NCI-H128 (cell line): ENCODE results near the gene NME7.

Experiments used
- DNase-seq: peaks from one replicate; lab custom pipeline; 2025; ENCODE audit not compliant: unreplicated experiment; lab: John Stamatoyannopoulos, UW

NME7 gene

DNA sequence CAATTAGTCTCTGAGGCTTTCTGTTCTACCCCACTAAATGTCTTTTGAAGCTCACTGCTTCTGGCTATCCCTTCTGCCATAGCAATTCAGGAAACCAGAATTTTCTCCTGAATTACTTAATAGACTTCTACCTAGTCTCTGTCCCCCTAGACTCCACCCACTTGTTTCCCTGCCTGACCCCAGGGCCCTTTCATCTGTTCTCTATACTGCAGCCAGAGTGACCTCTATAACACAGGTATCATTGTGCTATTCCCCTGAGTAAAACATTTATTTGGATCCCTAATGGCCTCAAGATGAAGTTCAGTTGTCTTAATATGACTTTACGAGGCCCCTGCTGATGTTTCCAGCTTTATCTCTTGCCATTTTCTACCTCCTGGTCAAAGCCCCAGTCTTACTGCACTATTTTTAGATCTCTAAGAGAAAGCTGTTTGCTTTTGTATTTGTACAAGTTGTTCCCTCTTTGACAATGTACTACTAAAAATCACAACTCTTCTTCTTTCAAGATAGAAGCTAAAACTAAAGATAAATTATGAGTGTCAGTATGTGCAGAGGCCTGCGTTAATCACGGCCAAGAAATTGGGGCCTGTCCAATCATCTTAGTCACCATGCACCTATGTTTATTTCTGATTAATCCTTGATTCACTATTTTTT, 206.6 kb downstream of the NME7 start:
- DNase-seq, result no peak

DNA sequence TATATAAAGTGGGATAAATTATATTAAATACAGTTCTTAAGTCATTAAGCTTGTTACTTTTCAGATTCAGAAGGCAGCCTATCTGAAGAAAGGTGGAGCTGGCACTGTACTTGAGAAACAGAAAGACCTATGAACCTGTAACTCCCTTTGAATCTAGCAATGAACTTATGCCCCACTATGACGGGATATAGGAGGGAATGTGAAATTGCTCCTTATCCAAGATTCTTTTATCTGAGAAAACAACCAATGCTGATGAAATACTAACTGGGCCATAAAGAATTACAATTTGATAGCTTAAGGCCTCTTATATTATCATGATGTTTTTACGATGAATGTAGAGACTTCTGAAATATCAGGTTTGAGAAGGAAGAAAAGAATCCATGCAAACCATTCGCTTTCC, 211.0 kb downstream of the NME7 start:
- DNase-seq, result no peak

DNA sequence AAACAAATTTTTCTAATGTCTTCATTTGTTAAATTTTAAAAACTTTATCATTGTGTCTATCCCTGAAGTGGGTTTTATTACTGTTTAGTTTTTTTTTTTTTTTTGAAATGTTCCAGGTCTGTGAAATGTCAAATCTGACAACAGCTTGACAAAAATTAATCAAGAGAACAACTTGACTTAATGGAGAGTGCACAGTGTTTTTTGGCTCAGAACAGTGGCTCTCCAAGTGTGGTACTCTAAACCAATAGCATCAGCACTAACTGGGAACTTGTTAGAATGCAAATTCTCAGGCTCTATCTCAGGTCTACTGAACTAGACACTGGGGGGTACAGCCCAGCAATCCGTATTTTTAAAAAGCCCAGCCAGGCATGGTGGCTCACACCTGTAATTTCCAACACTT, 211.9 kb downstream of the NME7 start:
- no peak for DNase-seq

DNA sequence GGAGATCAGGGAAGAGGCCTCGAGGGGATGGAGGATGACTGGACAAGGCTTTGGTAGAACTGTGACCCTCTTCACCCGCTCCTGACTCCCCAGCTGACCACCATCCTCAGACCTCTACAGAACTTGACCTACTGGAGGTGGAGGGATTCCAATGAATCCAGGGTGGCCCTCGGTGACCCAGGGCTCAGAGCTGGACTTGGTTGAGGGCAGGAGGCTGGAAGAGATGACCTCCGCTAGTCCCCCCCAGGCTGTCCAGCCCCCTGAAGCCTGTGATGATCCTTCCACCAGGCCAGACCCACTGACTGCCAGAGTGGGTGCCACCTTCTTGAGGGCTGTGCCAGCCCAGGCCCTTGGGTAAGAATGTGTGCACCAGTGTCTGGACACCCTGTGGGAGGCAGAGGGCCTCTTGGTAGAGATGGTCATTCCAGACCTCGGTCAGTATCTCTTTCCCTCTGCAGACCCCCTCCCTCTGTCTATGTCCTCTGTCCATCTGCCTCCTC, 216.2 kb downstream of the NME7 start:
- no peak for DNase-seq

DNA sequence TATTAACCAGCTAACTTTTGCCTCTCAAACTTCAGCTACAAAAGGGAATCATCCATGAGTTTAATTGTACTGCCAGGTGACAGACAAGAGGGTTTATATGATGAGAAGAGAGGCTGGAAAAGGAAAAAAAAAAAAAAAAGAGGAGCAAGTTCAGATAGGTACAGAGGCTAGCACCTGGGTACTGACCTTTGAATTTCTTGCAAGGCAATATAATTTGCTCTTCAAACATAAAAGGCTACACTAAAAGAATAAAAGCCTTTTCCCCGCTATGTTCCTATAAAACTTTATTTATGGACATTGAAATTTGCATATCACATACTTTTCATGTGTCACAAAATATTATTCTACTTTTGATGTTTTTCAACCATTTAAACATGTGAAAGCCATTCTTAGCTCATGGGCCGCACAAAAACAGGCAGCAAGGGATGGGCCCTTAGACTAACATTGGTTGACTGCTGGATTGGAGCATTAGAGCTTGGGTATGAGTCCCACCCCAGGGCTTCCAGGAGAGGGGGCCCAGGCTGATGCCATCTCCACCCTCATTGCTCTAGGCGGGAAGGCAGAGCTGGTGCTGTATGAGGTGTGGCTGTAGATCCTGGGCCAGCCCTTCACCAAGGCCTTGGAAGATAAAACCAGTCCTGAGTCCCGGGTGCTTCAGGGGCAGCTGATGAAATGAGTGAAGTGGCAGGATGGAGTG, 216.8 kb downstream of the NME7 start:
- DNase-seq, result no peak

DNA sequence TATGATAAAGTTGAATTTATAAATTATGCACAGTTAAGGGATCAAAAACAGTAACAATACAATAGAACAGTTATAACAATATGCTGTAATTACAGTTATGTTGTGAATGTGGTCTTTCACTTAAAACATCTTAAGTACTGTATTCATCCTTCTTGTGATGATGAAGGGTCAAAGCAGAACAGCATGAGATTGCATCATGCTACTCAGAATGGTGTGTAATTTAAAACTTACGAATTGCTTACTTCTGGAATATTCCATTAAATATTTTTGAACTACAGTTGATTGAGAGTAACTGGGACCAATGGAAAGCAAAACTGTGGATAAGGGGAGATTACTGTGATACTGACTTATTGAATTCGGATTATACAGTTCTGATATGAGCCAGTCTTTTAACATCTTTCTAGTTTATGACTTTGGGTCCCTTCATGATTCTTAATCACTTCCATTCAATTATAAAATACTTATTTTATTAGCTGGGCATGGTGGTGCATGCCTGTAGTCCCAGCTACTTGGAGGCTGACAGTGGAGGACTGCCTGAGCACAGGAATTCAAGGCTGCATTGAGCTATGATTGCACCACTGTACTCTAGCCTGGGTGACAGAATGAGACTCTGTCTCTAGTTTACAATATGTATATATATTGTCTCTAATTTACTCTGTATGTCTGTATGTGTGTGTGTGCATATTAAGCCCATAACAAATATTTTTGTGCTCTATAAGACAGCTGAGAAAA, 217.9 kb downstream of the NME7 start:
- no peak for DNase-seq

DNA sequence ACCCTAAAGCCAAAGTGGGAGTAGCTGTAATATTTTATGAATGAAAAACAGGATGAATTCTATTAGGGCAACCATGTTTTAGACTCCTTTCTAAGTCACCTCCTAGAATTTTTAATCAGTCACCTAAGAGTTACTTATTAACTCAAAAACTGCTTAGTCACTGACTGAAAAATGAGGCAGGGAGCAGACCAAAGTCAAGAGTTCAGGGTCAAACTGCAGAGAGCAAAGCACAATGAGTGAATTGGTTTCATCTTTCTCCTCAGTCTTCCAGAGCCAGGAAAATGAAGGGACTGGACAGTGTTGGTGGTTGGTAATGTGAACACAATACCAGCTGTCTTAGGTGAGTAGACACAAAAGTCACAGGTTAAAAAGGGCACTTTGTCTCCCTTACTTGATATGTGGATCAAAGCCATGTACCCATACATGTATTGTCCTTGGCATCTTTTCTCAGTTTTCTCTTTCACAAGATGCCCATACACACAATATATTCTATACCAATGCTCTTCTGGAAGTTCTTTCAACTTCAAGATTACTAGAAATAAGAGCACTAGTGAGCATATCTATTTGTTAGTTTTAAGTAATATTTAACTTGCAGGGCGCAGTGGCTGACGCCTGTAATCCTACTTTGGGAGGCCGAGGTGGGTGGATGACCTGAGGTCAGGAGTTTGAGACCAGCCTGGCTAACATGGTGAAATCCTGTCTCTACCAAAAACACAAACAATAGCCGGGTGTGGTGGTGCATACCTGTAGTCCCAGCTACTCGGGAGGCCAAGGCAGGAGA, 218.9 kb downstream of the NME7 start:
- DNase-seq, result no peak

DNA sequence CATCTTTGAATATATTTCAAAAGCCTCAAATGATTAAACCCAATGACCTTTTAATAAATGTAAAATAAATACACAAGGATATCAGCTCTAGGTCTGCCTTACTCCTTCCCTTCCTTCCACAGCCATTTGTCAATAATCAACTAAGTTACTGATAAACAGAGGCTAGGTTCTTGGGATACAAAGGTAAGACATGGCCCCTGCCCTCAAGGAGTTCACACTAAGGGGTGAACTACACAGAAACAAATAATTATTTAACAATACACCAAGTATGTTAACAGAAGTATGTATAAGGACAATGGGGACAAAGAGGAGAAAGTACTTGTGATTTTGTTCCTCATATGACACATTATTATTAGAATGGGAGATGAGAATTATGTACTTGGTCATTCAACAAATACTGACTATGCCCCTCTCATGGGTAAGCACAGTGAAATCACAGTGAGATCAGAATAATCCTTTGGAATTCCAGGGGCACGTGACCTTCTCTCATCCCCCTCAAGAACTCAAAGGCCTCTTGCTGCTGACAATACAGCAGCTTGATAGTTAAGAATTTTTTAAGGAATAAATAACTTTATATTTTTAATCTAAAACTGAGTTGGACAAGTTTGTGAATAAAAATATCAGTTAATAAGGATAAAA, 220.9 kb downstream of the NME7 start:
- DNase-seq, result no peak

DNA sequence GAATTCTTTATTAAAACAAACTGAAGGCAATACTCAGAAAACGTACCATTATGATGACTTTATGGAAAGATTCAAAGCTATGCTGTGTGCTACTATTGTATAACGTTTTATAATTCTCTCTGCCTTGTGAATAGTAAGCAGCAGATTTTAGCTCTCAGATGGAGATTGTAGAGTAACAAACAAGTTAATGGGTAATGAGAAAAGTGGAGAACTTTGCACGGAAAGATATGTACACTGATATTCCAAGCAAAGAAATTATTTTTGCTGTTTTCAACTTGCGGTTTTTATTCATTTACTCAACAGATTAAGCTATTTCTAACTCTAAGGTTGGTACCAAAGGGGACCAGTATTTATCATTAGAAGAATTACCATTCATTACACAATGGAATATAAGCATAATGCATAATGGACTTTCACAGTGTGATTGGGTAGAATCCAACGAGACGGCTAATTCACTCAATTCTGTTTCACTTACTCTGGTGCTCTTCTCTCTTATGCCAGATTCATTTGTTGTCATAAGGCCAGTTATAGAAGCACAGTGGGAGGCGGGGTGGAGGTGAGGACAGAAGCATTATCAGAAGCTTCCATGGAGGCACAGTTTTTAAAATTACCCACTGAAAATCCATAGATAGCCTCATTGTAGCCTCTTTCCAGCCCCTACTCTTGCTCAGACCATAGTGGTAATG, 222.5 kb downstream of the NME7 start:
- no peak for DNase-seq

DNA sequence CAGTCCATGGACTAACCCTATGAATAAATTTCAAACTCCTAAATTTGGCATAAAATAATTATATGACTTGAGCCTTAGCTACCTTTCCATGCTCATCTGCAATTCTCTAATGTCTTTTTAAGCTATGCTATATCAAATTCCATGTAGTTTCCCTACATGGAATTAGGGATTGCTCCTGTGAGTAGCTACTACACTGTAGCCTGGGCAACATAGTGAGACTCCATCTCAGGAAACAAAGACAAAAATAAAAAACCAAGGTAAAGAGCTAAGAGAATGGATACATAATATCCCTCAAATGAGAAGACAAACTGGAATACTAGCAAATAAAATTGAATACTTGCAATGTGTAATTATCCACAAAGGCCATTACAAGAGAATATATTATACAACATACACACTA, 223.6 kb downstream of the NME7 start:
- no peak for DNase-seq

DNA sequence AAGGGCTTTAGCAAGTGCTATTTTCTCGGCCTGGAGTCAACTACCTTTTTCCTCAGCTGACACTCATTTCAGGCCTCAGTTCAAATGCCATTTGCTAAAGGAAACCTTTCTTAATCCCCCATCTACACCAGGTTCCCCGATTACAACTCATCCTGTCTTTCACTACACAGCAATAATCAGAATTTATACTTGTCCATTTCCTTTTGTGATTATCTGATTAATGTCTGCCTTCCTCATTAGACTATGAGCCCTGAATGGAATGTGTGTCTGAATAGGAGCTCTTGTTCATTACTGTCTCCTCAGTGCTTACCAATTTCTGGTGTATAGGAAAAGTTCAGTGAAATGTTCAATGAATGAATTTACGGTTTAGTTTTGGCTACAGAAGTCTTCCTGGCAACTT, 224.3 kb downstream of the NME7 start:
- no peak for DNase-seq

DNA sequence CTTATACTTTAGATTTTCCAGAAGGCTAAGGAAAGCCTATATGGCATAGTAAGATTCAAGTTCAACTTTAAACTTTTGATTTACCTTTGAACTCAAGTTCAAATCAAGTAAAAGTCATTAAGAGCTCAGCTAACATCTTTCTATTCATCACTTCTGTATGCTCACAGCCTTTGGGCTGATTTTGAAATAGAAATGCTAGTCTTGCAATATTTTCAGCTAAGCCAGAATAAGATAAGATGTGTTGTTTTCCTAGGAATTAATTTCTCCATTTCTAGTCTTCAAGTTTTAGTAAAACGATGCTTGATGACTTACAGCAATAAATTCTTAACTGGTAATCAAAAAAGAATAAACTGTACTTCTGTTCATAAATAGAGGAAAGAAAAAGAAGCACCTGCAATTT, 225.5 kb downstream of the NME7 start:
- no peak for DNase-seq

DNA sequence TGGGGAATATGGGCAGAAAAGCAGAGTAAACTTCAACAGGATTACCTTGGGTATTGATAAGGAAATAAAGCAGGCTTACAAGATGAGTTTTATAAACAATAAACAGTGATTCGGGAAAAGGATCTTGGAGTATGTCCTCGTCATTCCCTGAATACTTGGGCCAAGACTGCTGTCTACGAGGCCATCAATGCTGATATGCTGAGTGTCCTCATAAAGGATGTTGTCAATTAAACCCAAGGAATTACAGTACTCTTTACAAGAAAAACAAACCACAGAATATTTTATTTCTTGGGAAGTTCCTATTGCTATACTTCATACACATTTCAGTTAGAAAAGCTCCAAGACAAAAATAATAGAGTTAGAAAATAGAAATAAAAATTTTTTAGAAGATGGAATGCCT, 226.2 kb downstream of the NME7 start:
- DNase-seq, result no peak

DNA sequence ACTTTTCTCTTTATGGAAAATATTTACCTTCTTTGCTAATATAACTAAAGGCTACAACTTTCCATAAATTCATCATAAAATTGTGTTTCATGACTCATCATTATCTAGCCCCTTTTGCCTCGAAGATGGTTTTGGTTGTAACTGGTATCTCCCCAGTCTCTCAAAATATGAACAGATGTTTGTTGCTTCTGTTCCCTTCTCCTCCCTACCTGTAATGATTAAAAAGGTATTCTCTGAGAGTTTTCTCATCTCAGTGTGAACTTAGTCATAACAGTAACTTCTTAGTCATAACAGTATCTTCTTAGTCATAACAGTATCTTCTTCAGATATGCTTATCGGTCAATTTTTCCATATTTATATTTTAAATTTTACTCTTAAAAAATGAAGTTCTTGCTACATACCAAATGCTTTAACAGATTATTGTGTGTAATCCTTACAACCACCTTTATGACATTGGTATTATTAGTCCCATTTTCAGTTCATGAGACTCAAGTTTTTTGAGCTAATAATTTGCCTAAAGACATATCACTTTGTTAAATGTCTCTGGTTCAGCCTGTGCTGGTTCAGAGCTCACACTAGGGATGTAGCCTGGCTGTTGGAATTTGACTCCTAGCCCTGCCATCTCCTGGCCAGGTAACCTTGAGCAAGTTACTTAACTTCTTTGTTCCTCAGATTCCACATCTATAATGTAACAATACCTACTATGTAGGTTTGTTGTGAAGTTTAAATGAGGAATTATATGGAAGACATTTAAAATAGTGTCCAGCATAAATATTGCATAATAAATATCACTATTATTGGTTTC, 228.5 kb downstream of the NME7 start:
- no peak for DNase-seq

DNA sequence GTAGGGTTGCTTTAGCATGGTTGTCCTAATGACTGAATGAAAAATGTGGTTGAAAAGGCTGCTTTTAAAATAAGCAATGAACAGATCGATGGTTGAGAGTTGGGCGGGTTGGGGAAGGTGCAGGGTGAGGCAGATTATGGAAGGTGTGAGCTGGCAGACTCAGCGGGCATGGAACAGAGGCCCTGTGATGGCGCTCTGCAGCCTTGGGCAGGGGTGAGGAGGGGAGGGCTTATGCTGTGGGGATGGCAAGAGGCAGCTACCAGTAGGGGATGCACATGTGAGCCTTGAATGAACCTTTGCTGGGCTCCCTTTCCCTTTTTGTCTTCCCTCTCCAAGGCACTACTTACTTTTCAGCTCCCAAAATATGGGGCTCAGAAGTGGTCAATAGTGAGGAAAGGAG, 230.2 kb downstream of the NME7 start:
- DNase-seq, result no peak

DNA sequence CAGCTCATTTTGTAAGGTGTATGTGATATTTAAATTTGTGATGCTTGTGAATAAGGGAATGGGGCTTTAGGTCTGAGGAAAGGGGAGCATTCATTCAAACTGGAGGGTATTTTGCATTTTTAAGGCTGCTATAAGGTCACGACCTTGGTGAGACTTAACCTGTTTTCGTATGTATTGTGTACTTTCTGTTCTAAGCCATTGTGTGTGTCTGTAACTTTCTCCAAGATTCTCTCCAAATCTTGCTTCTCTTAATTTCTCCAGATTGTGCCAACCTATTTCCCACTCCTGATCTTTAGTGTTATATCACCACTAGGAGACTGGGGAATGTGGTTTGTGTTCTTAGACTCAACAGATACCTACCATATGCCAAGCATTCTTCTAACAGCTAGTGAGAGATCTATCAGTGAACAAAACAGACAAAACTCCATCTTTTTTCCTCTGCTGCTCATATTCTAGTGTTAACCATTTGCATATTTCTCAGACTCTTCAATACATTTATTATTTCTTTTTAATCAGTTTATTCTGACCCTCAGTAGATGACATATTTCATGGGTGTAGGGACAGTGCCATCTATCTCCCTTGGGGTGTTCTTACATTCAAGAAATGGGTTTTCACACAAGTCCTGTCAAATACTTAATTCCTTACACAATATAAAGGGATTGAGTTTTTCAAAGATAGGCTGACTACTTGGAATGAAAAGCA, 233.6 kb downstream of the NME7 start:
- no peak for DNase-seq

DNA sequence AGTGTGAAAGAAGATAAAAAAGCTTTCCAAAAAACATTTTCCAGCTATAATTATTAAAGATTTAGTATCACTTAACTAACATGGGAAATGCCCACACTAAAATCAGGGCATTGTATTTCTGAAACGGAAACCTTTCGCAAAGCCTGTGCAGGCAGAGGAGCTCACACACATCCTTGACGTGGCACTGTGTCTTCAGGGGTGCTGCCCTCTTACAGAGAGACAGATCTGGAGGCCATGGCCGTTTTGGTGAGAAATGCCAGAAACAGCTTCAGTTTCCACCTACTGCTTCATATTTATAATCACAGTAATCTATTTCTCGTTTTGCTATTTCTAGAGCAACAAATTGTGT, 234.4 kb downstream of the NME7 start:
- DNase-seq, result no peak

DNA sequence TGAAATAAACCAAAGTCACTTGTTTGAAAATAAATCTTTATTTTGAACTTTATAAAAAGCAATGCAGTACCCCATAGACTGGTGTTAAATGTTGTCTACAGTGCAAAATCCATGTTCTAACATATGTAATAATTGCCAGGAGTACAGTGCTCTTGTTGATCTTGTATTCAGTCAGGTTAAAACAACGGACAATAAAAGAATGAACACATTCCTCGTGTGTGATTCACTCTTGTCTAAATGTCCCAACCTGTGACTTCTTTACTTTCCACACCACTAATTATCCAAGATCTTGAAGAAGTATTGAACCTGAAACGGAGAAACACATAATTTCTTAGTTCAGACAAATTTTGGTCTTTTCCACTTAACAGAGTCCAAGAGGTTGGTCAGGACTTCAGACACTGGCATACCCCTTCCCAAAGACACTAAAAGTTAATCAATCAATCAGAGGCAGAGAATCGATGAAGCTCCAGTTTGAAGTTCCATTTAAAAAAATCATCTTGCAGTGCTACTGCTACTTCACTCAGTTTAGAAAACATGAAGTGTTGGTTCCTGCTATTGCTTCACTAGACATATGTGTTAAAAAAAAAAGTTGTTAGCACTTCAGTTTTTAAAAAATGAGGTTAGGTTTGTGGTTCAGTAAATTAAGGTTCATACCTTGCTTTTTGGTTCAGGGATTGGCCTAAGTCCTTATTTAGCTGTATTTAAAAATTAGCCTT, 234.9 kb downstream of the NME7 start:
- DNase-seq, result no peak
